Measurements from ENCODE around the gene RFC2.

RFC2 gene

DNA sequence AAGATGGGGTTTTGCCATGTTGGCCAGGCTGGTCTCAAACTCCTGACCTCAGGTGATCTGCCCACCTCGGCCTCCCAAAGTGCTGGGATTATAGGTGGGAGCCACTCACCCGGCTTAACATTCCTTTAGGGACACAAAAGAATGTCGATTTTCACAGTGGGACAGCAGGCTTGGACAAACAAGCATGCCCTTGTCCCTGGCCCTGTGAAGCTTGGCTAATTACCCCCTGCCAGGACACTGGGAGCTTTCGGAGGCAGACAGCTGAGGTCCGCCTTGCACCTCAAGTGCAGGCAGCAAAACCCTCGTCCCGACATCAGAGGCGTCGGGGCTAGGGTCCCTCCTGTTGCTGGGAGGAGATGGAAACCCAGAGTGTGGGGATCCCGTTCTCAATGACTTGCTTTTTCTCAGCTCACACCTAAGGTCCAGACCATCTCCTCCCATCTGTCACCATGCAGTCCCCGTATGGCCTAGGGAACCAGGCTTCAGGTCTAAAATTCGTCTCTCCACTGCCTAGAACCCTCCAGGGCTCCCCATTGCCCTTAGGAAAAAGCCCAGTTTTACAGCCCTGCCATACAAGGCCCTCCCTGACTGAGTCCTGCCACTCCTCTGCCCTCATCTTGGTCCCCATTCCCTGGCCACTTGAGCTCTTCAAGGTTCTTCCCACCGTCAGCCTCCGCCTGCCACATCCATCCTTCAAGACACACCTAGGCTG lies 28.7 kb upstream of the RFC2 start:
- Histone ChIP-seq H3K4me3 (ENCODE audit: insufficient read depth, low read depth, low read length, poor library complexity, severe bottlenecking) (no peak overlapping the region), H3K27ac (ENCODE audit: insufficient read depth, low read length, poor library complexity, severe bottlenecking) (no peak overlapping the region), H3K4me1 (ENCODE audit: control insufficient read depth, insufficient read depth, low read length, poor library complexity, severe bottlenecking) (no peaks in the 10 kb centered on the region), H3K36me3 (ENCODE audit: control insufficient read depth, insufficient read depth, low read length) (no peaks in the 10 kb centered on the region), H3K9me3 (ENCODE audit: control insufficient read depth, low read length) (no peaks in the 10 kb centered on the region), H3K27me3 (replicated peaks; ENCODE audit: control insufficient read depth, insufficient read depth, low read length, poor library complexity, severe bottlenecking) (no peaks in the 10 kb centered on the region)
- DNase-seq: no peak

DNA sequence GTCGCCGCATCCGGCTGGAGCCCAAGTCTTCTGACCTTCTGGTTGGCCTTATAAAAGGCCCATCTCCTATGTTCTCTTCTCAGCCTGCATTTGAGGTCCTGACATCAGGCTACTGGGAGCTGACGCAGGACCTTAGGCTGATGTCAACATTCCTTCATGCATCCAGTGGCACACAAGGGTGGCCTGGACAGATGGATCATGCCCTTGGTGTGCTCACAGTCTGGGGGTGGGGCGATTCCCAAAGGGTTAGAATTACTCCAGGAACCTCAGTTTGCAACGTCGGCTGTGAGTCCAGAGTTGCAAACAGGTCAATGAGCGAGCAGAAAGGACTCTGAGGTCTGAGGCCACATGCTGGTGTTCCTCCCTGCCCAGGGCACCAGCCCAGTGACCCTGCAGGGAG lies 26.8 kb upstream of the RFC2 start:
- no peaks in the 10 kb centered on the region for H3K36me3 ChIP-seq (ENCODE audit: control insufficient read depth, insufficient read depth, low read length)
- no peak for DNase-seq
- no peaks in the 10 kb centered on the region for H3K9me3 ChIP-seq (ENCODE audit: control insufficient read depth, low read length)
- H3K4me3 ChIP-seq (ENCODE audit: insufficient read depth, low read depth, low read length, poor library complexity, severe bottlenecking): no peak overlapping the region
- no peaks in the 10 kb centered on the region for H3K4me1 ChIP-seq (ENCODE audit: control insufficient read depth, insufficient read depth, low read length, poor library complexity, severe bottlenecking)
- no peaks in the 10 kb centered on the region for H3K27me3 ChIP-seq (replicated peaks; ENCODE audit: control insufficient read depth, insufficient read depth, low read length, poor library complexity, severe bottlenecking)
- H3K27ac ChIP-seq (ENCODE audit: insufficient read depth, low read length, poor library complexity, severe bottlenecking): no peak overlapping the region

DNA sequence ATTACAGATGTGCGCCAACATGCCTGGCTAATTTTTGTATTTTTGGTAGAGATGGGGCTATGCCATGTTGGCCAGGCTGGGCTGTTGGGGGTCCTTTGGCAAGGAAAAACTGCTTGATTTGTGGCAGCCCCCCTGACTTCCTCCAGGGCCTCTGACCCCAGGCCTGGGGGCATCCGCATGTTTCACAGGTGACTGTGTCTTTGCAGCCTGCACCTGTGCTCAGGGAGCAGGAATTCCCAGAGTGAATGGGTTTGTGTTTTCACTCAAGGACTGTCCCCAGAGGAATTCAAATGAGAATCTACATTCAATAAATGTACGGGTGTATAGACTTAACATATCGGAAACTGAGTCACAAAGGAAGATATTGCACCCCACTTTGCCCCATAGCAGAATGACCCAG lies 23.4 kb upstream of the RFC2 start:
- Histone ChIP-seq H3K27me3 (replicated peaks; ENCODE audit: control insufficient read depth, insufficient read depth, low read length, poor library complexity, severe bottlenecking) (no peaks in the 10 kb centered on the region), H3K9me3 (ENCODE audit: control insufficient read depth, low read length) (no peaks in the 10 kb centered on the region), H3K4me1 (ENCODE audit: control insufficient read depth, insufficient read depth, low read length, poor library complexity, severe bottlenecking) (no peaks in the 10 kb centered on the region), H3K36me3 (ENCODE audit: control insufficient read depth, insufficient read depth, low read length) (no peaks in the 10 kb centered on the region), H3K27ac (ENCODE audit: insufficient read depth, low read length, poor library complexity, severe bottlenecking) (no peak overlapping the region), H3K4me3 (ENCODE audit: insufficient read depth, low read depth, low read length, poor library complexity, severe bottlenecking) (no peak overlapping the region)
- DNase-seq: no peak

DNA sequence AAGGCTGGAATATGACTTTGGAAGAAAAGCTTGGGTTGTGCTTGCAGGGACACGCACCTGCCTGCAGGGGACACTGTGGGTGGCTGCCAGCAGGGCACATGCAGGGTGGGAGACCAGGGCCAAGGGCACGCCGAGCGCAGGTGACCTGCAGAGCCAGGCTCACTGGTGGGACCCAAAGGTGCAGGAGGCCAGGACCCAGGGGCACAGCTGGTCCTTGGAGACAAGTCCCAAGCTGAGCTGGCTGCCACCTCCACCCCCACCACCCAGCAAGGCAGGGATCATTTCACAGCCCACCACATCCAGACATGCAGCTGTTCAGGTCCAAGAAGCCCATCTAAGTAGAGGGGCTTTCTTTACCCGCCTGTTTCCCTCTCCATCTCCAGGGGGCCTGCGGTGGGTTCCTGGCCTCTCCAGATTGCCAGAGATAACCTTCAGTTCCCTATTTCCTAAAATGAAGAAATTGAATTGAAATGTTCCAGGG lies 21.2 kb upstream of the RFC2 start:
- no peaks in the 10 kb centered on the region for H3K4me1 ChIP-seq (ENCODE audit: control insufficient read depth, insufficient read depth, low read length, poor library complexity, severe bottlenecking)
- H3K4me3 ChIP-seq (ENCODE audit: insufficient read depth, low read depth, low read length, poor library complexity, severe bottlenecking): no peak overlapping the region
- H3K27me3 ChIP-seq (replicated peaks; ENCODE audit: control insufficient read depth, insufficient read depth, low read length, poor library complexity, severe bottlenecking): no peaks in the 10 kb centered on the region
- DNase-seq: no peak
- H3K9me3 ChIP-seq (ENCODE audit: control insufficient read depth, low read length): no peaks in the 10 kb centered on the region
- no peaks in the 10 kb centered on the region for H3K36me3 ChIP-seq (ENCODE audit: control insufficient read depth, insufficient read depth, low read length)
- H3K27ac ChIP-seq (ENCODE audit: insufficient read depth, low read length, poor library complexity, severe bottlenecking): no peak overlapping the region

DNA sequence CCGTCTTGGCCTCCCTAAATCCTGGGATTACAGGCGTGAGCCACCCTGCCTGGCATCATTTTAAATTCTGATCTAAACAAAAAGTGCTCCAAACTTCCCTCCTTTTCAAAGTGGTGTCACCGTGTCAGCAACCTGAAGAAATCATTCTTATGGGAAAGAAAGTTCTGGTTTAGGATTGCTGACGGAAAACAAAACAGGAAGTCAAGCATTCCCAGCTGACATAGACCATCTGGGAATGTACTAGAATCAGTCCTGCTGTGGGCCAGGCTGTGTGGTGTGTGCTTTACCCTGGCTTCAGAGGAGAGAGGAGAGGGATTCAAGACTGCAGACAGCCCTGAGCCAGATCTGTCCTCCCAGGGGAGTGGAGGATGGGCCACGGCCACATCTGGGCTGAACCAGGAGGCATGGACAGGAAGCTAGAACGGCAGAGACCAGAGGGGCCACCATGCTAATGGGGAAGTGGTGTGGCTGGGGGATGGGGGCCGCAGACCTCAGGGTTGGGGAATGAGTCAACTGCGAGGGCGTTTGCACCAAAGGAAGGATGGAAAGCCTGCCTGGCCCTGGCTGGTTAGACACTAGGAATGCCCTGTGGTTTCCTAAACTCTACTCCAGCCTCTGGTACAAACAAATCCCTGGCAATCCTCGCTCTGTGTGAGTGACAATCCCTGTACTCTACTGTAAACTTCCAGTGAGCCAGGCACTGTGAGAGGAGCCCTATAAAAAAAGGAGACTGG lies 18.3 kb upstream of the RFC2 start:
- Histone ChIP-seq H3K4me3 (ENCODE audit: insufficient read depth, low read depth, low read length, poor library complexity, severe bottlenecking) (no peak overlapping the region), H3K27ac (ENCODE audit: insufficient read depth, low read length, poor library complexity, severe bottlenecking) (no peak overlapping the region), H3K4me1 (ENCODE audit: control insufficient read depth, insufficient read depth, low read length, poor library complexity, severe bottlenecking) (no peaks in the 10 kb centered on the region), H3K27me3 (replicated peaks; ENCODE audit: control insufficient read depth, insufficient read depth, low read length, poor library complexity, severe bottlenecking) (no peaks in the 10 kb centered on the region), H3K36me3 (ENCODE audit: control insufficient read depth, insufficient read depth, low read length) (no peaks in the 10 kb centered on the region), H3K9me3 (ENCODE audit: control insufficient read depth, low read length) (no peaks in the 10 kb centered on the region)
- DNase-seq: no peak

DNA sequence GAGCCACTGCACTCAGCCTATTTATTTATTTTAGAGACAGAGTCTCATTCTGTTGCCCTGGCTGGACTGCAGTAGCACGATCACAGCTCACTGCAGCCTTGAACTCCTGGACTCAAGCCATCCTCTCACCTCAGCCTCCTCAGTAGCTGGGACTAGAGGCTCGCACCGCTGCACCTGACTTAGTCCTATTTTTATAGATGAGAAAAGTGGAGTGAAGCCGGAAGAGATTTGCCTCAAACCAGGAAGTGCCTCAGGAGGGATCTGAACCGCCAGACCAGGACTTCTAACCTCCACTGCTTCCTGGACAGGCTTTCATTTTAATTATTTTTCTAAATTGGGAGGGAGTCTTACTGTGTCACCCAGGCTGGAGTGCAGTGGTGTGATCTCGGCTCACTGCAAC lies 17.5 kb upstream of the RFC2 start:
- no peaks in the 10 kb centered on the region for H3K4me1 ChIP-seq (ENCODE audit: control insufficient read depth, insufficient read depth, low read length, poor library complexity, severe bottlenecking)
- H3K9me3 ChIP-seq (ENCODE audit: control insufficient read depth, low read length): no peaks in the 10 kb centered on the region
- no peak overlapping the region for H3K27ac ChIP-seq (ENCODE audit: insufficient read depth, low read length, poor library complexity, severe bottlenecking)
- H3K36me3 ChIP-seq (ENCODE audit: control insufficient read depth, insufficient read depth, low read length): no peaks in the 10 kb centered on the region
- no peak overlapping the region for H3K4me3 ChIP-seq (ENCODE audit: insufficient read depth, low read depth, low read length, poor library complexity, severe bottlenecking)
- DNase-seq: no peak
- no peaks in the 10 kb centered on the region for H3K27me3 ChIP-seq (replicated peaks; ENCODE audit: control insufficient read depth, insufficient read depth, low read length, poor library complexity, severe bottlenecking)

DNA sequence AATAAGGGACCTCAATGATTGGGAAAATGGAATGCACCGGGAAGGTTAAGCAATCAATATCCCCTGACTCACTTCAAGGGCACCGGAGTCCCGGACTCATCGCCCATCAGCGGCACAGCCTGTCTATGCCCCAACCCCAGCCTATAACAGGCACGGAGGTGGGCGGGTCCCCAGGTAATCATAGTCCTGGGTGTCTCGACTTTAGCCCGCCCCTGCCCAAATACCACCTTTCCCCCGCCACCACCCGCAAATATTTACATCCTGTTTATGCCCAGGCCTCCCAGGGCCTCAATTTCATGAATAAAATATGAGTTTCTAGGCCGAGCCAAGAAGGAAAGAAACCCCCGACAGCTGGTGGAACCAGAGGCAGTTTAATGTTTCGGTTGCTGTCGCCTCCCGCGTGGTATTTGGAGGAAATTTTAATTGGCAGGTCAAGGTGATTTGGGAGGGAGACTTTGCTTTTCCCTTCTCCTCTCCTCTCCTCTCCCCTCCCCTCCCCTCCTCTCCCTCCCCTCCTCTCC lies 15.6 kb upstream of the RFC2 start:
- H3K27me3 ChIP-seq (replicated peaks; ENCODE audit: control insufficient read depth, insufficient read depth, low read length, poor library complexity, severe bottlenecking): no peaks in the 10 kb centered on the region
- DNase-seq: peak; percentile 42 to 55 (median 42)
- no peak overlapping the region for H3K27ac ChIP-seq (ENCODE audit: insufficient read depth, low read length, poor library complexity, severe bottlenecking)
- H3K4me1 ChIP-seq (ENCODE audit: control insufficient read depth, insufficient read depth, low read length, poor library complexity, severe bottlenecking): no peaks in the 10 kb centered on the region
- no peaks in the 10 kb centered on the region for H3K9me3 ChIP-seq (ENCODE audit: control insufficient read depth, low read length)
- no peaks in the 10 kb centered on the region for H3K36me3 ChIP-seq (ENCODE audit: control insufficient read depth, insufficient read depth, low read length)
- H3K4me3 ChIP-seq (ENCODE audit: insufficient read depth, low read depth, low read length, poor library complexity, severe bottlenecking): peak overlapping the region; percentile 65

DNA sequence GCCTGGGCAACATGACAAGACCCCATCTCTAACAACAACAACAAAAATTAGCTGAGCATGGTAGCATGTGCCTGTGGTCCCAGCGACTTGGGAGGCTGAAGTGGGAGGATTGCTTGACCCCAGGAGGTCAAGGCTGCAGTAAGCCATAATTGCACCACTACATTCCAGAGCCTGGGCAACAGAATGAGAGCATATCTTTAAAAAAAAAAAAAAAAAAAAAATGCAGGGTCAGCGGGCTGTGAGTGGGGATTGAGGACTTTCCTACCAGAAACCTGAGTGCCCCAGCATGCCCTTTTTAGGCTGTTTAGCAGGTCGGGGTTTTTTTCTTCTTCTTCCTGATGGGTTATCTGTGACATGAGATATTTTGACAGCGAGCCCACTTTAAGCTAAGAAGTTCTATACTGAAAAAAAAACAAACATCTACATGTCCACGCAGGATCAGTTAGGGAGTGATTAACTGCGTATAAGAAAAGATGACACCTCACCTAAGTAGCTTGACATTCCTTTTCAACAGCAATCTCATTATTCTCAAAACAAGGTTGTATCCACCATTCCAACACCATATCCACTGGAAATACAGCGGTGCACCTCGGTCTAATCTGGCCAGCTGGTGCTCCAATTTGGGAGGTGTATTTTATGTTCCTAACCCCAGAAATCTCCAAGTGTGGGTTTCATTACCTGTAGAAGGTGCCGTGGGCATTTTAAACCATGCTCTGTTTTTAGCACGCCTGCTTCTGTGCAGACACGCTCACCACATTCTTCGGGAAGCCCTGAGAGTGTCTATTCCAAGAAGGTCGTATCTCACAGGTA lies 13.8 kb upstream of the RFC2 start:
- no peaks in the 10 kb centered on the region for H3K27me3 ChIP-seq (replicated peaks; ENCODE audit: control insufficient read depth, insufficient read depth, low read length, poor library complexity, severe bottlenecking)
- H3K4me3 ChIP-seq (ENCODE audit: insufficient read depth, low read depth, low read length, poor library complexity, severe bottlenecking): no peak overlapping the region
- H3K27ac ChIP-seq (ENCODE audit: insufficient read depth, low read length, poor library complexity, severe bottlenecking): no peak overlapping the region
- H3K9me3 ChIP-seq (ENCODE audit: control insufficient read depth, low read length): no peaks in the 10 kb centered on the region
- H3K36me3 ChIP-seq (ENCODE audit: control insufficient read depth, insufficient read depth, low read length): no peaks in the 10 kb centered on the region
- no peak for DNase-seq
- no peaks in the 10 kb centered on the region for H3K4me1 ChIP-seq (ENCODE audit: control insufficient read depth, insufficient read depth, low read length, poor library complexity, severe bottlenecking)

DNA sequence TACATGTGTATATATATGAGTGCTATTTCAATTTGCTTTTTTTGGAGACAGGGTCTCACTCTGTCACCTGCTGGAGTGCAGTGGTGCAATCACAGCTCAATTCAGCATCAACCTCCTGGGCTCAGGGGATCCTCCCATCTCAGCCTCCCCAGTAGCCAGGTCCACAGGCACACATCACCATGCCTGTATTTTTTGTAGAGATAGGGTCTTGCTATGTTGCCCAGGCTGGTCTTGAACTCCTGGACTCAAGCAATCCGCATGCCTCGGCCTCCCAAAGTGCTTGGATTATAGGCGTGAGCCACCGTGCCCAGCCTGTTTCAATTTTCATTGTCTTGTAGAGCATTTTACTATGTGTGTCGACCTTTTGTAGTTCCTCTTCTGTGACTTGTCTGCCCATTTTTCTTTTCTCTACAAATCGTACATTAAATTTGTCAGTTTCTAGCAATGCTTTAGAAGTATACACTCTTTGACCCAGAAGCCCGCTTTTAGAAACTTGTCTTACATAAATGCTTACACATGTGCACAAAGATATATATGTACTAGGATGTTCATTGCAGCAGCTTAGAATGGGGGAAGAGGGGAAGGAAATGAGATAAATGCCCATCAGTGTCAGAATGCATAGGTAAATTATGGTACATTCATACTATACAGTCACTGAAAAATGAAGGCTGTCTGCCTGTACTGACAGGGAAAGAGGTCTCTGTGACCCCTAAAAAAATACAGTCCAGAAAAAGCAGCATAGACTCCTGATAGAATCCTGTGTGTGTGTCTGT lies 12.2 kb upstream of the RFC2 start:
- no peaks in the 10 kb centered on the region for H3K9me3 ChIP-seq (ENCODE audit: control insufficient read depth, low read length)
- H3K36me3 ChIP-seq (ENCODE audit: control insufficient read depth, insufficient read depth, low read length): no peaks in the 10 kb centered on the region
- H3K4me1 ChIP-seq (ENCODE audit: control insufficient read depth, insufficient read depth, low read length, poor library complexity, severe bottlenecking): no peaks in the 10 kb centered on the region
- H3K27ac ChIP-seq (ENCODE audit: insufficient read depth, low read length, poor library complexity, severe bottlenecking): no peak overlapping the region
- H3K27me3 ChIP-seq (replicated peaks; ENCODE audit: control insufficient read depth, insufficient read depth, low read length, poor library complexity, severe bottlenecking): no peaks in the 10 kb centered on the region
- no peak for DNase-seq
- no peak overlapping the region for H3K4me3 ChIP-seq (ENCODE audit: insufficient read depth, low read depth, low read length, poor library complexity, severe bottlenecking)

Data from effector memory CD4-positive, alpha-beta T cell (primary cell).